Neutrophil (primary cell): ENCODE data around the gene BBS2.

ENCODE experiments used
- H3K27ac ChIP-seq: fragments of 200-600 bp; sonication (generic); 2 replicates; pipeline ENCODE4 v1.5.1; 2016; ENCODE audit warnings: mild to moderate bottlenecking, moderate library complexity
- H3K27me3 ChIP-seq: fragments of 200-600 bp; sonication (generic); 2 replicates; pipeline ENCODE4 v1.6.0; 2016; ENCODE audit warnings: mild to moderate bottlenecking
- H3K36me3 ChIP-seq: fragments of 200-600 bp; sonication (generic); 2 replicates; pipeline ENCODE4 v1.5.1; 2017
- H3K4me1 ChIP-seq, 2 experiments: fragments of 200-600 bp in 1 of 2; sonication (generic) in 1 of 2; 1 replicate in 1 of 2; 2 replicates in 1 of 2; pipeline versions ENCODE4 v1.5.1 to v1.6.1; 2013 to 2016; ENCODE audit warnings: low read depth in 1 of 2, low read length in 1 of 2, mild to moderate bottlenecking in 1 of 2, moderate library complexity in 1 of 2; ENCODE audit not compliant: control insufficient read depth in 1 of 2, insufficient read depth in 1 of 2
- H3K4me3 ChIP-seq, 2 experiments: fragments of 200-600 bp in 1 of 2; sonication (generic) in 1 of 2; 1 replicate in 1 of 2; 2 replicates in 1 of 2; pipeline ENCODE4 v1.5.1; 2013 to 2016; ENCODE audit warnings: low read depth in 1 of 2, low read length in 1 of 2, mild to moderate bottlenecking in 1 of 2, moderate library complexity in 1 of 2
- H3K9me3 ChIP-seq: fragments of 200-600 bp; sonication (generic); 2 replicates; pipeline ENCODE4 v1.5.1; 2016
- CTCF ChIP-seq: fragments of 200-600 bp; sonication (generic); IDR thresholded peaks from 2 replicates; pipeline ENCODE4 v1.5.1; 2016; ENCODE audit warnings: antibody characterized with exemption

Gene BBS2, protein sequence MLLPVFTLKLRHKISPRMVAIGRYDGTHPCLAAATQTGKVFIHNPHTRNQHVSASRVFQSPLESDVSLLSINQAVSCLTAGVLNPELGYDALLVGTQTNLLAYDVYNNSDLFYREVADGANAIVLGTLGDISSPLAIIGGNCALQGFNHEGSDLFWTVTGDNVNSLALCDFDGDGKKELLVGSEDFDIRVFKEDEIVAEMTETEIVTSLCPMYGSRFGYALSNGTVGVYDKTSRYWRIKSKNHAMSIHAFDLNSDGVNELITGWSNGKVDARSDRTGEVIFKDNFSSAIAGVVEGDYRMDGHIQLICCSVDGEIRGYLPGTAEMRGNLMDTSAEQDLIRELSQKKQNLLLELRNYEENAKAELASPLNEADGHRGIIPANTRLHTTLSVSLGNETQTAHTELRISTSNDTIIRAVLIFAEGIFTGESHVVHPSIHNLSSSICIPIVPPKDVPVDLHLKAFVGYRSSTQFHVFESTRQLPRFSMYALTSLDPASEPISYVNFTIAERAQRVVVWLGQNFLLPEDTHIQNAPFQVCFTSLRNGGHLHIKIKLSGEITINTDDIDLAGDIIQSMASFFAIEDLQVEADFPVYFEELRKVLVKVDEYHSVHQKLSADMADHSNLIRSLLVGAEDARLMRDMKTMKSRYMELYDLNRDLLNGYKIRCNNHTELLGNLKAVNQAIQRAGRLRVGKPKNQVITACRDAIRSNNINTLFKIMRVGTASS

DNA sequence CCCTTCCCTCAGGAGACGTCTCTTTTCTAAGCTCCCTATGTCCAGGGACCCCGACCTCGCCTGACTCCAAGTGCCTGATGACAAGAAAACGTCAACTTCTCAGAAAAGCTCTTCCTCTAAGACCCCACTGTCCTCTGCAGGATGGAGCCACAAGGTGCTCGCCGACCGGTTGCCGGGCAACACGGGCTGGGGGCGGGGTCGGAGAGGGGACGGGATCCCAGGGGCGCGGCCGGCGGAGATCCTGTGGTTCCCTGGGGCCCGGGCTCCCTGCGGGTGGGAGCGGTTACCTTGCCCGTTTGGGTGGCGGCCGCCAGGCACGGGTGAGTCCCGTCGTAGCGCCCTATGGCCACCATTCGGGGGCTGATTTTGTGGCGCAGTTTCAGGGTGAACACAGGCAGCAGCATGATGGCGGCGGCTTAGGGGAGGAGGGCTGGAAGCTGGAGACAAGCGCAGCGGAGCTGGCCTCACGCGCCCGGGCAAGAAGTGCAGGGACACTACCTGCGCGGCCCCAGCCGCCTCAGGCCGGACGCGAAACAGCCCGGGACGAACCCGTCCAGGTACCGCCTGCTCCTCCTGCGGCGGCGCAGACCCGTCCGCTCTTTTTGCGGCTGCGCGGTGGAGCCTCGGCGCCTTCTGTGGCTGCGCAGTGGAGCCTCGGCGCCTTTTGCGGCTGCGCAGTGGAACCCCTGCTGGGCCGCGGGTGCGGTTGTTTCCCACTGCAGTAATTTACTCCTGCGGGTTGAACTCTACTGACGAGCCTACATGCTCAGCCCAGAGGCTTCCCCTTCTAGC, at the start of gene BBS2:
Gene BBS2, minus strand, starts transcription at position 566 of the 792 bp plus-strand sequence. Its CDS starts 162 bp downstream, at position 404.
- no peak for TF ChIP-seq CTCF
- no peaks in the 10 kb centered on the region for H3K9me3 ChIP-seq
- H3K4me3 ChIP-seq, result peak within 1 kb of the TSS; percentile 70 to 90
- H3K27me3 ChIP-seq, result no peaks in the 10 kb centered on the region
- H3K36me3 ChIP-seq, result no peaks in the 10 kb centered on the region
- H3K27ac ChIP-seq, result peak within 1 kb of the TSS; percentile 69
- H3K4me1 ChIP-seq, result peaks cover 6 to 7% of the 10 kb centered on the region in 2 experiments

DNA sequence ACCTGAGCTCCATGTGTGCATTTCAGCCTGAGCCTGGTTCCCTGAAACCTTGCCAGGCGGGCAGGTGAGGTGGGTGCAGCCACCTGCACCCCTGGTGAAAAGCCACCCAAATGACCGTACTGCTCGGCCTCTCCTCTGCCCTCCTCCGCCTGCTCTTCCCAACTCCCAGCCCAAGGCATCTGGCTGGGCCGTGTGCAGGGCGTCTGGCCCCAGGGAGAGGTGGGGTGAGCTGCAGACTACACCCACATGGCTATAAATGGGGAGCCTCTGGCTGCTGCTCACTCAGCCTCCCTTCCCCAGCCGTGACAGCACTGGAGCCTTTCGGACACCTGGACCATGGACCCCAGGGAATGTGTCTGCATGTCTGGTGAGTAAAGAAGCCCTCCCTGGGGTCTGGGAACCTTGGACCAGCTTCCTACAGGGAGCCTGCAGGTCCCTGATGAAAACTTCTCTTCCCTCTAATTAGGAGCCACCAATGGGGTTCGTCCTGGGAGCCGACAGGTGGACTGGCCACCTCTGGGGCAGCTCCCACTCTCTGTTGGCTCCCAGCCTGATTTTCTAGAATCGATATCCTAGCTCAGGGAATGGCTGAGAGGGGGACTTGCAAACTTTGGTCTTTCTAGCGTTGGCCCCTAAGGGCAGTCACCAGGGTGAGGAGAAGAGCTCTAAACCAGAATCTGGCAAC, 45.1 kb upstream of the BBS2 start, which contains the start of gene MT4:
Gene MT4, plus strand, starts transcription at position 281 of the 685 bp plus-strand sequence. Its CDS starts 56 bp downstream, at position 337.
- no peak within 1 kb of the TSS for H3K27ac ChIP-seq
- no peaks in the 10 kb centered on the region for H3K4me1 ChIP-seq
- no peaks in the 10 kb centered on the region for H3K9me3 ChIP-seq
- H3K36me3 ChIP-seq, result no peaks in the 10 kb centered on the region
- H3K4me3 ChIP-seq, result no peak within 1 kb of the TSS
- peaks cover 34% of the 10 kb centered on the region for H3K27me3 ChIP-seq
- no peak for TF ChIP-seq CTCF

DNA sequence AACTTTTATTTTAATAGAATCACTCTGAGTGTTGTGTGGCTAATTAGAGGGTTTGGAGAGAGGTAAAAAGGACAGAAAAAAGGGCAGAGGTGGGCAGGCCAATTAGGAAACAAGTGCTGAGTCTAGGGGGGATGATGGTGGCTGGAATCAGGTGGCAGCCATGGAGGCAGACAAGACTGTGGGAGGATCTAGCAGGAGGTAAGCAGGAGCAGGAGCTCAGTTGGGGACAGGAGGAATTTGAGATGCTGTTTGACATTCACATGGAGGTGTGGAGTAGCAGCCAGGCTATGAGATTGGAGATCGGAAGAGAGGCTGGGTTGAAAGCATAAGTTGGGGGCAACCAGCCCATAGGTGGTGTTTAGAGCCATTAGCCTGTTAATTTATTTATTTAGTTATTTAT, 41.3 kb upstream of the BBS2 start:
- no peak overlapping the region for H3K27ac ChIP-seq
- H3K9me3 ChIP-seq, result no peaks in the 10 kb centered on the region
- no peak for TF ChIP-seq CTCF
- no peaks in the 10 kb centered on the region for H3K4me1 ChIP-seq
- H3K27me3 ChIP-seq, result peaks cover 41% of the 10 kb centered on the region
- no peaks in the 10 kb centered on the region for H3K36me3 ChIP-seq
- H3K4me3 ChIP-seq, result no peak overlapping the region

DNA sequence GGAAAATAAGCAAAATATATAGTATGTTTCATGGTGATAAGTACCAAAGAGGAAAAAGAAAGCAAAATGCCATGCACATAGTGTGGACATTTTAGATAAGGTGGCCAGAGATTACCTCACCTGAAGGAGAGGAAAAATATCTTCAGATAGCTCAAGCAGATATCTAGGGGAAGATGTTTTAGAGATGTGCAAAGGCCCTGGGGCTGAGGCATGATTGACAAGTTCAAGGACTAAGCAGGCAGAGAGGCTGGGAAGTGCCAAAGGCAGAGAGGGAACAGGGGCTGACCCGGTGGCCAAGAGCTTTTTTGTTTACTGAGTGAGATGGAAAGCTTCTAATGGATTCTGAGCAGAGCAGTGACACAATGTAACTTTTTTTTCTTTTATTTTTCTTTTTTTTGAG, 40.6 kb upstream of the BBS2 start:
- H3K27me3 ChIP-seq, result peaks cover 38% of the 10 kb centered on the region
- H3K4me3 ChIP-seq, result no peak overlapping the region
- H3K9me3 ChIP-seq, result no peaks in the 10 kb centered on the region
- no peak overlapping the region for H3K27ac ChIP-seq
- TF ChIP-seq CTCF, result no peak
- H3K36me3 ChIP-seq, result no peaks in the 10 kb centered on the region
- H3K4me1 ChIP-seq, result no peaks in the 10 kb centered on the region

DNA sequence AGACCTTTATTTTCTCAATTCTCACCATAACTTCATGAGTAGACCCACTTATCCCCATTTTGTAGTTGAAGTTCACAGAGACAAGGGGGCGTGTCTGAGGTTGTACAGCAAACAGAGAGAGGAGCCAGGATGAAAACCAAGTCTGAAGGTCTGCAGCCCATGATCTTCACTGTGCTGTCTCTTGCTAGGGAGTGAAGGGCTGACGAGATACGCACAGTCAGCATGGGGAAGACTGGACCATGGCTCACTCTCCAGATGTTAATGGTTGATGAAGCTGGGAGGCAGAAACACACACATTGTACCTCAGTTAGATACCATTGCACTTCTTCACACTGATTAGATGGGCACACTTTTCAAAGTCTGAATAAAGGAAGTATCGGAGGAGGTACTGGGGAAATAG, 39.3 kb upstream of the BBS2 start:
- Histone ChIP-seq H3K27ac (no peak overlapping the region), H3K36me3 (no peaks in the 10 kb centered on the region), H3K4me3 (no peak overlapping the region), H3K4me1 (no peaks in the 10 kb centered on the region), H3K27me3 (peaks cover 38% of the 10 kb centered on the region), H3K9me3 (no peaks in the 10 kb centered on the region)
- TF ChIP-seq CTCF, result no peak
